Right atrium auricular region (tissue), 2 donors: Measurements from ENCODE around the gene ATXN3L. TPM values are rescaled to one million over a fixed set of nuclear protein-coding genes. Genes with fewer than 3 reads are reported as not detected.

ENCODE experiments used
- DNase-seq: peaks from one replicate; pipeline ENCODE4 v3.0.0-alpha.2; 2019; ENCODE audit warnings: low spot score
- H3K27ac ChIP-seq, 2 donors: fragments of 200-600 bp; sonication (generic); 1 replicate in 1 of 2; 2 replicates in 1 of 2; pipeline ENCODE4 v1.5.1; 2016 to 2019
- H3K27me3 ChIP-seq, 2 donors: fragments of 200-600 bp; sonication (generic); one replicate each; pipeline versions ENCODE4 v1.5.1 to v1.6.0; 2017 to 2019
- H3K36me3 ChIP-seq: fragments of 200-600 bp; sonication (generic); one replicate; pipeline ENCODE4 v1.5.1; 2016
- H3K4me1 ChIP-seq, 2 donors: fragments of 200-600 bp; sonication (generic); one replicate each; pipeline versions ENCODE4 v1.5.1 to v1.6.0; 2017 to 2019
- H3K4me3 ChIP-seq, 2 donors: fragments of 200-600 bp; sonication (generic); 1 replicate in 1 of 2; 2 replicates in 1 of 2; pipeline ENCODE4 v1.5.1; 2017 to 2019; ENCODE audit warnings: mild to moderate bottlenecking in 1 of 2, moderate library complexity in 1 of 2
- H3K9me3 ChIP-seq, 2 donors: fragments of 200-600 bp; sonication (generic); one replicate each; pipeline ENCODE4 v1.5.1; 2019
- total RNA-seq, 2 donors: library from RNA; depleted of rRNA; stranded (reverse); fragments of >200 nt; gene quantifications; one replicate each; pipeline ENCODE4 v1.1.0, GENCODE V29; 2016
- TF ChIP-seq, protein P1 (sequence below), 2 donors: fragments of 200-600 bp; sonication (generic); IDR thresholded peaks; one replicate each; pipeline ENCODE4 v1.5.1; 2019; ENCODE audit warnings: antibody characterized with exemption in 2 of 2

Gene ATXN3L
- total RNA-seq, 2 donors from 2014 or later = not detected

DNA sequence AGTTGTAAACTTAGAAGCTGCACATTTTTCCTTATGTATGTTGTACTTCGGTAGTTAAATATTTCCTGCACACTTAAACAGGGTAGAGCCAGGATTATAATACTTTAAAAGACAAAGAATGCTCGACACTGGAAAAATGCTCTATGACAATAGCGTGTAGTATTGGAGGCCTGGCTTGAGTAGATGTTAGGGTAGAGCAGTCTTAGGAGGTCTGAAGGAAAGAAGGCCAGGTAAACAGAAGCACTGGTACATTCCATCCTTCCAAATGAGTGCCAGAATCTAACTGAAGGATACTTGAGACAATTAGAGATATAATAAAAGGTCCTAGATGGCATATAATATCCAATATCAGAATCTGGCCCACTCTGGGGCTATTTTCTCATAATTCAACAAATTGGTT, 42.3 kb downstream of the ATXN3L start:
- no peaks in the 10 kb centered on the region for H3K9me3 ChIP-seq
- no peaks in the 10 kb centered on the region for H3K4me1 ChIP-seq
- DNase-seq = no peak
- no peaks in the 10 kb centered on the region for H3K36me3 ChIP-seq
- TF ChIP-seq, protein P1, sequence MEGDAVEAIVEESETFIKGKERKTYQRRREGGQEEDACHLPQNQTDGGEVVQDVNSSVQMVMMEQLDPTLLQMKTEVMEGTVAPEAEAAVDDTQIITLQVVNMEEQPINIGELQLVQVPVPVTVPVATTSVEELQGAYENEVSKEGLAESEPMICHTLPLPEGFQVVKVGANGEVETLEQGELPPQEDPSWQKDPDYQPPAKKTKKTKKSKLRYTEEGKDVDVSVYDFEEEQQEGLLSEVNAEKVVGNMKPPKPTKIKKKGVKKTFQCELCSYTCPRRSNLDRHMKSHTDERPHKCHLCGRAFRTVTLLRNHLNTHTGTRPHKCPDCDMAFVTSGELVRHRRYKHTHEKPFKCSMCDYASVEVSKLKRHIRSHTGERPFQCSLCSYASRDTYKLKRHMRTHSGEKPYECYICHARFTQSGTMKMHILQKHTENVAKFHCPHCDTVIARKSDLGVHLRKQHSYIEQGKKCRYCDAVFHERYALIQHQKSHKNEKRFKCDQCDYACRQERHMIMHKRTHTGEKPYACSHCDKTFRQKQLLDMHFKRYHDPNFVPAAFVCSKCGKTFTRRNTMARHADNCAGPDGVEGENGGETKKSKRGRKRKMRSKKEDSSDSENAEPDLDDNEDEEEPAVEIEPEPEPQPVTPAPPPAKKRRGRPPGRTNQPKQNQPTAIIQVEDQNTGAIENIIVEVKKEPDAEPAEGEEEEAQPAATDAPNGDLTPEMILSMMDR (IDR thresholded peaks at IDR 0.05) = no peak
- H3K27ac ChIP-seq = no peak overlapping the region
- no peak overlapping the region for H3K4me3 ChIP-seq
- H3K27me3 ChIP-seq = no peaks in the 10 kb centered on the region

GRCh38 chrX:13276991-13277390, 42.9 kb downstream of the ATXN3L start:
- TF ChIP-seq, protein P1 (IDR thresholded peaks at IDR 0.05) = no peak
- H3K36me3 ChIP-seq = no peaks in the 10 kb centered on the region
- no peak for DNase-seq
- no peak overlapping the region for H3K27ac ChIP-seq
- no peaks in the 10 kb centered on the region for H3K27me3 ChIP-seq
- no peak overlapping the region for H3K4me3 ChIP-seq
- H3K4me1 ChIP-seq = no peaks in the 10 kb centered on the region
- no peaks in the 10 kb centered on the region for H3K9me3 ChIP-seq

GRCh38 chrX:13275031-13275430, 44.8 kb downstream of the ATXN3L start:
- no peak for DNase-seq
- H3K27me3 ChIP-seq = no peaks in the 10 kb centered on the region
- H3K36me3 ChIP-seq = no peaks in the 10 kb centered on the region
- H3K27ac ChIP-seq = no peak overlapping the region
- no peaks in the 10 kb centered on the region for H3K9me3 ChIP-seq
- TF ChIP-seq, protein P1 (IDR thresholded peaks at IDR 0.05) = no peak
- no peaks in the 10 kb centered on the region for H3K4me1 ChIP-seq
- no peak overlapping the region for H3K4me3 ChIP-seq

DNA sequence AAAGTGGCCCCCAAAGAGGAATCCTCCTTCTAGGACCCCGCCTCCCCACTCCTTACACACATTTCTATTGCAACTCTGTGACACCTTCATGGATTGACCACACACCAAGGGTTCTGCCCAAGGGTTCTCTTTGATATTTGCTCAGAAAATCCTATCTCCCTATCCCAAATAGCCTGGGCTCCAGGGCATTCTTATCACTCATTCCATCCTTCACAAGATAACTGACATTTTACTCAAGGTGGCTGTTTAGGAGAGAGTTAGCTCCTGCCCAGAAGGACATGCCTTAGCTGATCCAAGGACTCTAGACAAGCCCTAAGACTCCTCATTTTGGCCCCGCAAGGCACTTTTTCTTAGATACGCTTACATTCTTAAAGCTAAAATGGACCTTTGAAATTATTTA, 47.4 kb downstream of the ATXN3L start:
- Histone ChIP-seq H3K27ac (no peak overlapping the region), H3K27me3 (no peaks in the 10 kb centered on the region), H3K36me3 (no peaks in the 10 kb centered on the region), H3K9me3 (no peaks in the 10 kb centered on the region), H3K4me3 (no peak overlapping the region), H3K4me1 (no peaks in the 10 kb centered on the region)
- no peak for DNase-seq
- TF ChIP-seq, protein P1 (IDR thresholded peaks at IDR 0.05) = no peak

GRCh38 chrX:13271511-13271910, 48.3 kb downstream of the ATXN3L start:
- no peak overlapping the region for H3K27ac ChIP-seq
- H3K9me3 ChIP-seq = no peaks in the 10 kb centered on the region
- H3K36me3 ChIP-seq = no peaks in the 10 kb centered on the region
- no peaks in the 10 kb centered on the region for H3K4me1 ChIP-seq
- TF ChIP-seq, protein P1 (IDR thresholded peaks at IDR 0.05) = no peak
- no peaks in the 10 kb centered on the region for H3K27me3 ChIP-seq
- no peak for DNase-seq
- H3K4me3 ChIP-seq = no peak overlapping the region

GRCh38 chrX:13270360-13270759, 49.5 kb downstream of the ATXN3L start:
- no peak overlapping the region for H3K4me3 ChIP-seq
- H3K9me3 ChIP-seq = no peaks in the 10 kb centered on the region
- H3K36me3 ChIP-seq = no peaks in the 10 kb centered on the region
- TF ChIP-seq, protein P1 (IDR thresholded peaks at IDR 0.05) = no peak
- no peak overlapping the region for H3K27ac ChIP-seq
- no peaks in the 10 kb centered on the region for H3K4me1 ChIP-seq
- no peak for DNase-seq
- no peaks in the 10 kb centered on the region for H3K27me3 ChIP-seq
